Dermis lymphatic vessel endothelial cell (primary cell): ENCODE data around the gene NYAP2. TPM values are rescaled to one million over a fixed set of nuclear protein-coding genes. Genes with fewer than 3 reads are reported as not detected.

Source experiments
- total RNA-seq: library from RNA; depleted of rRNA; stranded (reverse); fragments of >200 nt; gene quantifications from 2 replicates; pipeline ENCODE4 v1.2.1, GENCODE V29; 2014

The NYAP2 gene
- not detected in 2 replicates for total RNA-seq

GRCh38 chr2:225399504-225399903 lies at the start of gene NYAP2:
Gene NYAP2, plus strand, starts transcription at chr2:225399710. Its CDS starts 9,171 bp downstream, at chr2:225408881.

